Gastroesophageal sphincter (tissue), 4 donors: ENCODE data around the gene STIL. TPM values are rescaled to one million over a fixed set of nuclear protein-coding genes. Genes with fewer than 3 reads are reported as not detected.

Source experiments
- ATAC-seq: fragments of 150-250 bp; one replicate; pipeline ENCODE4 v1.9.1; 2016; ENCODE audit warnings: mild to moderate bottlenecking, moderate library complexity
- H3K27ac ChIP-seq, 4 donors: fragments of 200-600 bp; sonication (generic) in 3 of 4; 1 replicate in 3 of 4; 2 replicates in 1 of 4; pipeline ENCODE4 v1.5.1; 2016 to 2019
- H3K27me3 ChIP-seq: fragments of 200-600 bp; sonication (generic); one replicate; pipeline ENCODE4 v1.5.1; 2019
- H3K36me3 ChIP-seq, 2 donors: fragments of 200-600 bp; sonication (generic); one replicate each; pipeline ENCODE4 v1.5.1; 2019; ENCODE audit warnings: control low read depth in 1 of 2
- H3K4me1 ChIP-seq, 3 donors: fragments of 200-600 bp; sonication (generic); 1 replicate in 2 of 3; 2 replicates in 1 of 3; pipeline ENCODE4 v1.5.1; 2016 to 2019; ENCODE audit warnings: control low read depth in 2 of 3
- H3K4me3 ChIP-seq, 2 donors: fragments of 200-600 bp; sonication (generic); one replicate each; pipeline ENCODE4 v1.5.1; 2019; ENCODE audit warnings: mild to moderate bottlenecking in 1 of 2, moderate library complexity in 1 of 2
- H3K9me3 ChIP-seq, 3 donors: fragments of 200-600 bp; sonication (generic); one replicate each; pipeline ENCODE4 v1.5.1; 2017 to 2019; ENCODE audit warnings: control low read depth in 2 of 3
- EP300 ChIP-seq: sonication (generic); formaldehyde crosslinking; IDR thresholded peaks from one replicate; pipeline ENCODE4 v1.6.1; 2017; ENCODE audit warnings: antibody characterized with exemption, mild to moderate bottlenecking
- POLR2A ChIP-seq, 2 donors: fragments of 450-650 bp; IDR thresholded peaks; one replicate each; pipeline ENCODE4 v1.6.1; 2017; ENCODE audit warnings: antibody characterized with exemption in 2 of 2, mild to moderate bottlenecking in 2 of 2, moderate library complexity in 1 of 2
- POLR2AphosphoS5 ChIP-seq: sonication (generic); formaldehyde crosslinking; IDR thresholded peaks from one replicate; pipeline ENCODE4 v1.6.1; 2017; ENCODE audit warnings: antibody characterized with exemption
- WGBS, 2 donors: methylation state at CpG; one replicate each; pipeline ENCODE4 v1.1.5; 2018; ENCODE audit warnings: low coverage in 1 of 2; 5-methylcytosine and 5-hydroxymethylcytosine counted together
- total RNA-seq, 4 donors: library from RNA; depleted of rRNA; stranded (reverse); fragments of >200 nt; gene quantifications; one replicate each; pipeline ENCODE4 v1.1.0, GENCODE V29; 2016
- TF ChIP-seq, protein P1 (sequence below), 4 experiments: fragments of 200-600 bp in 2 of 4; fragments of 450-650 bp in 2 of 4; sonication (generic) in 1 of 4; IDR thresholded peaks; one replicate each; pipeline ENCODE4 v1.5.1; 2017 to 2019; ENCODE audit warnings: antibody characterized with exemption in 4 of 4, mild to moderate bottlenecking in 2 of 4, moderate library complexity in 2 of 4

STIL gene
- total RNA-seq, 4 donors from 2014 or later = 0.40 to 2.5 (median 0.83) TPM

DNA sequence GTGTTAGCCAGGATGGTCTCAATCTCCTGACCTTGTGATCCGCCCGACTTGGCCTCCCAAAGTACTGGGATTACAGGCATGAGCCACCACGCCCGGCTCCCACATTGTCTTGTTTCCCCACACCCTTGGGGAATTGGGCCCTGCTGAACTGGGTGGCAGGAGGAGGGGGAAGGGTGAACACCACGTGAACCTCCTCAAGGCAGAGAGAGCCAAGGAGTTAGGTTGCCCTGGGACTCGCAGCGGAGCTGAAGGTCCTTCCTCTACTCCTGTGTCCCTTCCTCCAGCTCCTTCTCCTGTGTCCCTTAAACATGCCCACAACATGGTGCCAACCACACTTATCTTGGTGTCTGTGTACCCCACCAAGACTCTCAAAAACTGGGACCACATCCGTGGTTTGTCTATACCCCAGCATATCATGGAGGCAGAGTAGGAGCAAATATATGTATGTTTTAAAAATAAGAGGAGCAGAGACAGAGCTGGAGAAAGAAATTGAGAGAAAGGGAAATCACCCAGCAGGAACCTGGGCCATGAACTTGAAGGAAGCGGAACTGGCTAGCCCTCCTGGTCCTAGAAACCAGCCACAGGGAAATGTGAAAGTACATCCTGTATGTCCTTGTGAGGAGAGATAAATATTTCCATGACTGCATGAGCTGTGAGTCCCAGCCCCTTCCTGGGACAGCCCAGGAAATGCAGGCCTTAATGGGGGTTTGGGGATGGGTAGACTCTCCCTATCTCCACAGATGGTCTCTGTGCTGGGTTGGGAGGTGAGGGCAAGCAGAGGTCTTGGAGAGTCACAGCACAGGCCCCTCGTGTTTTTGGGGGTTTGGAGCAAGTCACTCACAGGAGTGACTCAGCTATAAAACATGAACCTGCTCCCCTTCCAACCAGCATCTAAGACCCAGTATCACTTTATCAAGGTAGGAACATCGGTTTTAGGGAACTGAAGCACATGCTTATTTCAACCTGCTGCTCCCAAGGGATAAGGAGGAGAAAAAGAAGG lies 72.5 kb downstream of the STIL start:
- no peak overlapping the region for H3K27ac ChIP-seq

DNA sequence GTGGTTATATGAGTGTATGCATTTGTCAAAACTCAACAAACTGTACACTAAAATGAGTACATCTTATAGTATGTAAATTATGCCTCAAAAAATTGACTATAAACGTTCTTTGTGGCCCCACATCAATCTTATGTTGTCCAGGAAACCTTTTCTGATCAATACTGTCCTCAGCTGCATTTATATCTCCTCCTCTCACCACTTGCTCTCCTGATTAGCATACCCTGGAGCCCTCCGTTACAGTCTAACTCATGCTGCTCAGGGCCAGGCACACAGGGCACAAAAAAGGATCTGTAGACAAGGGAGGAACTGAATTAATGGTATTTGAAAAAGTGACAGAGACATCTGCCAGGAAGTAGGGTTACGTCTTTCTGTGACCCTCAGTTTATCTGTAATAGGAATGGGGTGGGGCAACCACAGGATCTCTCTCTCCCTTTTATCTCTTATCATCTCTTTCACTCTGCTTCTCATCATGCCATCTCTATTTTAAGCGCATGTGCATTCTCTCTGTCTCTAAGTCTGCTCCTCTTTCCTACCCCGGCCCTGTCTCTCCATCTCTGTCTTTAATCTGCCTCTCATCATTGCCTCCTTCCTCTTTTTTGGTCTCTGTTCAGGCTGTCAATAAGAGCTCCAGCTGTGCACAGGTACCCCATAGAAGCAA lies 74.9 kb downstream of the STIL start:
- 55 to 73% methylated on average over 5 of the region's 5 CpGs for WGBS, 2 donors
- H3K9me3 ChIP-seq = no peaks in the 10 kb centered on the region
- no peak for TF ChIP-seq POLR2A (IDR thresholded peaks at IDR 0.05)
- TF ChIP-seq POLR2AphosphoS5 = no peak
- TF ChIP-seq, protein P1, sequence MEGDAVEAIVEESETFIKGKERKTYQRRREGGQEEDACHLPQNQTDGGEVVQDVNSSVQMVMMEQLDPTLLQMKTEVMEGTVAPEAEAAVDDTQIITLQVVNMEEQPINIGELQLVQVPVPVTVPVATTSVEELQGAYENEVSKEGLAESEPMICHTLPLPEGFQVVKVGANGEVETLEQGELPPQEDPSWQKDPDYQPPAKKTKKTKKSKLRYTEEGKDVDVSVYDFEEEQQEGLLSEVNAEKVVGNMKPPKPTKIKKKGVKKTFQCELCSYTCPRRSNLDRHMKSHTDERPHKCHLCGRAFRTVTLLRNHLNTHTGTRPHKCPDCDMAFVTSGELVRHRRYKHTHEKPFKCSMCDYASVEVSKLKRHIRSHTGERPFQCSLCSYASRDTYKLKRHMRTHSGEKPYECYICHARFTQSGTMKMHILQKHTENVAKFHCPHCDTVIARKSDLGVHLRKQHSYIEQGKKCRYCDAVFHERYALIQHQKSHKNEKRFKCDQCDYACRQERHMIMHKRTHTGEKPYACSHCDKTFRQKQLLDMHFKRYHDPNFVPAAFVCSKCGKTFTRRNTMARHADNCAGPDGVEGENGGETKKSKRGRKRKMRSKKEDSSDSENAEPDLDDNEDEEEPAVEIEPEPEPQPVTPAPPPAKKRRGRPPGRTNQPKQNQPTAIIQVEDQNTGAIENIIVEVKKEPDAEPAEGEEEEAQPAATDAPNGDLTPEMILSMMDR (IDR thresholded peaks at IDR 0.05) = no peak
- no peak for TF ChIP-seq EP300
- no peak overlapping the region for H3K27ac ChIP-seq
- no peak overlapping the region for H3K4me3 ChIP-seq
- no peaks in the 10 kb centered on the region for H3K36me3 ChIP-seq
- H3K4me1 ChIP-seq = peaks cover 0 to 12% (median 0%) of the 10 kb centered on the region in 3 donors
- peaks cover 50% of the 10 kb centered on the region for H3K27me3 ChIP-seq
- ATAC-seq = no peak

More for the DNA sequence above, 72.5 kb downstream of the STIL start:
- no peaks in the 10 kb centered on the region for H3K36me3 ChIP-seq
- TF ChIP-seq EP300 (no peak), POLR2AphosphoS5 (no peak), POLR2A (IDR thresholded peaks at IDR 0.05) (no peak)
- TF ChIP-seq, protein P1 (IDR thresholded peaks at IDR 0.05) = no peak
- peaks cover 42% of the 10 kb centered on the region for H3K27me3 ChIP-seq
- no peak overlapping the region for H3K4me3 ChIP-seq
- peak; percentile 55 for ATAC-seq
- H3K4me1 ChIP-seq = no peaks in the 10 kb centered on the region
- WGBS, 2 donors = 73% methylated on average over 8 of the region's 11 CpGs; no CpG with 5 or more reads in 1 of the 2 donors
- H3K9me3 ChIP-seq = no peaks in the 10 kb centered on the region

DNA sequence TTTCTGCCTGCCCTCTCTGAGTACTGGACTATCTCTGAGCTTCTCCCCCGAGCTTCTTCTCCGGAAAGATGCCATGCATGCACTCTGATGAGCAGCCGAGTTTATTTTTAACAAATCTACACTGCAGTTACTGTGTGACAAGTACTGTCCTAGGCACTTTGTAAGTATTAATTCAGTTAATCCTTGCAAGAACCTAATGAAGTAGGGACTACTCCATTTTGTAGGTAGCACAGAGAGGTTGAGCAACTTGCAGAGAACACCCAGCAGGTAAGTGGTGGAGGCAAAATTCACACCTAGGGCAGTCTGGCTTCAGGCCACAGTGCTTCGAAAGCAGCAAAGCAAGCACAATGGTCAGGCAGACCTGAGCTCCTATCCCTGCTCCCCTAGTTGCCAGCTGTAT lies 78.1 kb downstream of the STIL start:
- peak overlapping the region in 1 of 4 donors; percentile 41 for H3K27ac ChIP-seq
- WGBS, 2 donors = 69% methylated on average over 4 of the region's 4 CpGs; no CpG with 5 or more reads in 1 of the 2 donors
- H3K9me3 ChIP-seq = no peaks in the 10 kb centered on the region
- no peaks in the 10 kb centered on the region for H3K36me3 ChIP-seq
- ATAC-seq = no peak
- H3K27me3 ChIP-seq = peaks cover 59% of the 10 kb centered on the region
- H3K4me1 ChIP-seq = peaks cover 0 to 30% (median 11%) of the 10 kb centered on the region in 3 donors
- H3K4me3 ChIP-seq = no peak overlapping the region
- no peak for TF ChIP-seq POLR2A (IDR thresholded peaks at IDR 0.05)

DNA sequence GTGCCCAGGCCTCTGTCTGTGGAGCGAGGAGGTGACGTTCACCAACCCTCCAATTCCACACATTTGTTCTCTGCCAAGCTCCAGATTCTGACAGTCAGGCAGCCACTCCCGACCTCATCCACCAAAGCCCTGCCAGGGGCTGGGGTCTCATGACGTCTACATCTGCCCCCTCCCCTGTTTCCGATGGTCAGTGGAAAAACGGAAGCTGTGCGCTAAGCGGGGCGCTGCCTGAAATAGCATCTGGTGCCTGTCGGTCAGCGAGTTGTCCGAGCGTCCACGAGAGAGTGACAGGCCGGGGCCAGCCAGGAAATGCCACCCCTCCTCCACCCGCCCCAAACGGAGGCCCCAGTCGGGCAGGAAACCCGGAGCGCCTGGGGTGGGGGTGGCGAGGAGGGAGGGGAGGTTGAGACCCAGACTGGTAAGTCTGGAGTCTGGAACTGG lies 78.7 kb downstream of the STIL start:
- TF ChIP-seq EP300 = no peak
- TF ChIP-seq POLR2AphosphoS5 = no peak
- no peak for TF ChIP-seq POLR2A (IDR thresholded peaks at IDR 0.05)
- TF ChIP-seq, protein P1 (IDR thresholded peaks at IDR 0.05) = no peak
- no peak for ATAC-seq
- H3K27me3 ChIP-seq = peaks cover 59% of the 10 kb centered on the region
- peak overlapping the region in 2 of 4 donors; percentile 6 to 41 for H3K27ac ChIP-seq
- H3K9me3 ChIP-seq = no peaks in the 10 kb centered on the region
- 80% methylated on average over 1 of the region's 21 CpGs; no CpG with 5 or more reads in 1 of the 2 donors for WGBS, 2 donors
- no peaks in the 10 kb centered on the region for H3K36me3 ChIP-seq
- peaks cover 0 to 36% (median 13%) of the 10 kb centered on the region in 3 donors for H3K4me1 ChIP-seq
- no peak overlapping the region for H3K4me3 ChIP-seq

DNA sequence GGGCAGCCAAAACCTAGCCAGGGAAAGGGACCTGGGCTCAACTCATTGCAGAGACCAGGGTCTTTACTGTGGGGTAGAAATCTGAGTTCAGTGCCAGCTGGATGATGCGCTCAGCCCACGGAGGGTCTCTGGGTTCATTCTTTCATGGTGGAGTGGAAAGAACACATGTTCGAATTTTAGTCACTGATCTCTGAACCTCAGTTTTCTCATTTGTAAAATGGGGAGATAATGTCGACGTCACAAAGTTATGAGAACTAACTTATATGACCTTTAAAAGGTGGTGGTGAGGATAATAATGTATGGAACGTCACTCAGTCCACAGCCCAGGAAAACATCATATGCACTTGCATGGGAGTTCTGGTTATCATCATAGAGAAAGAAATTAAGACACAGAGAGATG lies 80.8 kb downstream of the STIL start:
- no peaks in the 10 kb centered on the region for H3K36me3 ChIP-seq
- no peak for TF ChIP-seq EP300
- TF ChIP-seq POLR2A (IDR thresholded peaks at IDR 0.05) = no peak
- TF ChIP-seq, protein P1 (IDR thresholded peaks at IDR 0.05) = no peak
- no peak for TF ChIP-seq POLR2AphosphoS5
- no peak for ATAC-seq
- H3K27ac ChIP-seq = no peak overlapping the region
- peaks cover 0 to 44% (median 13%) of the 10 kb centered on the region in 3 donors for H3K4me1 ChIP-seq
- H3K4me3 ChIP-seq = no peak overlapping the region
- no peaks in the 10 kb centered on the region for H3K9me3 ChIP-seq
- H3K27me3 ChIP-seq = peaks cover 69% of the 10 kb centered on the region
- 63 to 69% methylated on average over 4 to 6 of the region's 6 CpGs for WGBS, 2 donors
